Endodermal cell (in vitro differentiated cells): ENCODE data around the gene KRAS. TPM values are rescaled to one million over a fixed set of nuclear protein-coding genes. Genes with fewer than 3 reads are reported as not detected.
A peak's percentile ranks its signal among the peaks of the same experiment; 100 is the strongest.

Experiments
- DNase-seq: peaks from one replicate; pipeline ENCODE4 v3.0.0-alpha.2; 2017
- H3K27ac ChIP-seq: 2 replicates; pipeline ENCODE4 v1.5.1; 2013; ENCODE audit warnings: mild to moderate bottlenecking, low read depth, low read length, moderate library complexity
- H3K27me3 ChIP-seq: 2 replicates; pipeline ENCODE4 v1.6.1; 2013; ENCODE audit warnings: mild to moderate bottlenecking, low read length, moderate library complexity; ENCODE audit not compliant: insufficient read depth, control insufficient read depth, poor library complexity, severe bottlenecking
- H3K36me3 ChIP-seq: 2 replicates; pipeline ENCODE4 v1.7.0; 2013; ENCODE audit warnings: mild to moderate bottlenecking, low read length, moderate library complexity; ENCODE audit not compliant: control insufficient read depth, insufficient read depth
- H3K4me1 ChIP-seq: one replicate; pipeline ENCODE4 v1.7.0; 2013; ENCODE audit warnings: low read length; ENCODE audit not compliant: control insufficient read depth, insufficient read depth
- H3K4me3 ChIP-seq: 2 replicates; pipeline ENCODE4 v1.5.1; 2013; ENCODE audit warnings: mild to moderate bottlenecking, low read length, moderate library complexity
- H3K9ac ChIP-seq: 2 replicates; pipeline ENCODE4 v1.6.1; 2013; ENCODE audit warnings: mild to moderate bottlenecking, low read length, moderate library complexity; ENCODE audit not compliant: poor library complexity, severe bottlenecking; ENCODE audit errors: extremely low read depth
- H3K9me3 ChIP-seq: 2 replicates; pipeline ENCODE4 v1.6.1; 2013; ENCODE audit warnings: mild to moderate bottlenecking, low read length, moderate library complexity; ENCODE audit not compliant: control insufficient read depth
- H3K27ac Mint-ChIP-seq: 2 replicates; pipeline ENCODE4 v1.8.0; 2020; ENCODE audit warnings: mixed read lengths
- H3K27me3 Mint-ChIP-seq: 2 replicates; pipeline ENCODE4 v1.8.0; 2021; ENCODE audit warnings: mild to moderate bottlenecking, mixed read lengths; ENCODE audit not compliant: insufficient read depth
- H3K36me3 Mint-ChIP-seq: 2 replicates; pipeline ENCODE4 v1.8.0; 2020; ENCODE audit warnings: low read depth, mixed read lengths
- H3K4me1 Mint-ChIP-seq: 2 replicates; pipeline ENCODE4 v1.8.0; 2020; ENCODE audit warnings: mixed read lengths
- H3K4me3 Mint-ChIP-seq: 2 replicates; pipeline ENCODE4 v1.8.0; 2020; ENCODE audit warnings: mild to moderate bottlenecking, moderate library complexity, mixed read lengths
- H3K9me3 Mint-ChIP-seq: 2 replicates; pipeline ENCODE4 v1.8.0; 2020; ENCODE audit warnings: mild to moderate bottlenecking, mixed read lengths
- CTCF ChIP-seq: fragments of 200-600 bp; sonication (generic); conservative IDR thresholded peaks from 2 replicates; pipeline ENCODE4 v1.5.0; 2021; ENCODE audit warnings: antibody characterized with exemption, mild to moderate bottlenecking
- WGBS, 2 experiments: methylation state at CpG; one replicate each; pipeline versions ENCODE4 v1.1.5 to v1.1.7; 2013; ENCODE audit warnings: missing lambda C conversion rate in 2 of 2, mixed read lengths in 1 of 2; ENCODE audit not compliant: insufficient coverage in 1 of 2, insufficient read length in 1 of 2; 5-methylcytosine and 5-hydroxymethylcytosine counted together
- total RNA-seq, 2 donors: library from RNA; stranded (reverse); fragmentation: NEBNext Ultra II Directional in 1 of 2; extraction: Animal tissue kit (Norgen Biotek cat#: 25700) in 1 of 2; gene quantifications; 2 replicates in 1 of 2; 3 replicates in 1 of 2; pipeline ENCODE4 v1.2.1, GENCODE V29; 2021

KRAS gene
- total RNA-seq, 2 donors from 2014 or later: 58.0 to 140 TPM

- no peaks in the 10 kb centered on the region for H3K27me3 Mint-ChIP-seq
- Histone ChIP-seq H3K27ac (no peak overlapping the region), H3K4me3 (no peak overlapping the region), H3K36me3 (no peaks in the 10 kb centered on the region), H3K27me3 (no peaks in the 10 kb centered on the region), H3K9me3 (no peaks in the 10 kb centered on the region), H3K9ac (no peak overlapping the region), H3K4me1 (no peaks in the 10 kb centered on the region)
- no peak for DNase-seq
- no peak overlapping the region for H3K27ac Mint-ChIP-seq
- no peak overlapping the region for H3K4me3 Mint-ChIP-seq
- H3K9me3 Mint-ChIP-seq: peaks cover 11% of the 10 kb centered on the region
- no peak for TF ChIP-seq CTCF
- H3K36me3 Mint-ChIP-seq: no peaks in the 10 kb centered on the region
- no peaks in the 10 kb centered on the region for H3K4me1 Mint-ChIP-seq
- 91 to 100% methylated on average over 3 to 6 of the region's 6 CpGs for WGBS, 2 experiments
These were observed 87.9 kb downstream of the KRAS start for GRCh38 chr12:25162866-25163265.

GRCh38 chr12:25156061-25156460 lies 94.7 kb downstream of the KRAS start:
- no peak overlapping the region for H3K4me3 ChIP-seq
- Mint-ChIP-seq H3K4me1 (peaks cover 6% of the 10 kb centered on the region), H3K4me3 (no peak overlapping the region), H3K36me3 (no peaks in the 10 kb centered on the region), H3K9me3 (peaks cover 18% of the 10 kb centered on the region), H3K27me3 (no peaks in the 10 kb centered on the region), H3K27ac (no peak overlapping the region)
- no peaks in the 10 kb centered on the region for H3K4me1 ChIP-seq
- H3K36me3 ChIP-seq: no peaks in the 10 kb centered on the region
- no peak overlapping the region for H3K9ac ChIP-seq
- no peak overlapping the region for H3K27ac ChIP-seq
- no peak for TF ChIP-seq CTCF
- no peak for DNase-seq
- no peaks in the 10 kb centered on the region for H3K9me3 ChIP-seq
- H3K27me3 ChIP-seq: no peaks in the 10 kb centered on the region
- 92 to 96% methylated on average over 2 to 4 of the region's 4 CpGs for WGBS, 2 experiments

- DNase-seq: no peak
- 88 to 94% methylated on average over 1 to 2 of the region's 2 CpGs for WGBS, 2 experiments
- H3K27ac Mint-ChIP-seq: no peak overlapping the region
These were observed 95.6 kb downstream of the KRAS start for GRCh38 chr12:25155022-25155576.

More at GRCh38 chr12:25155022-25155576, 95.6 kb downstream of the KRAS start:
- Mint-ChIP-seq H3K27me3 (no peaks in the 10 kb centered on the region), H3K4me3 (no peak overlapping the region), H3K9me3 (peaks cover 18% of the 10 kb centered on the region), H3K4me1 (peaks cover 6% of the 10 kb centered on the region), H3K36me3 (no peaks in the 10 kb centered on the region)
- H3K9me3 ChIP-seq: no peaks in the 10 kb centered on the region
- no peaks in the 10 kb centered on the region for H3K27me3 ChIP-seq
- peak; percentile 99 for TF ChIP-seq CTCF
- H3K27ac ChIP-seq: no peak overlapping the region
- no peaks in the 10 kb centered on the region for H3K4me1 ChIP-seq
- H3K9ac ChIP-seq: no peak overlapping the region
- no peaks in the 10 kb centered on the region for H3K36me3 ChIP-seq
- no peak overlapping the region for H3K4me3 ChIP-seq

Other genes with a start within 250 kb of the KRAS start
- gene DNAI7, start 55.8 kb downstream of the KRAS start, total RNA-seq: 1 to 10 TPM; 1.6 TPM
- gene ETFRF1, start 55.7 kb downstream of the KRAS start, total RNA-seq: 10 to 100 TPM in 1 of 2 donors, 1 to 10 TPM in 1; 9.7 to 21.4 TPM